ENCODE measurements around the gene YPEL2. TPM values are rescaled to one million over a fixed set of nuclear protein-coding genes. Genes with fewer than 3 reads are reported as not detected.

YPEL2 gene, protein sequence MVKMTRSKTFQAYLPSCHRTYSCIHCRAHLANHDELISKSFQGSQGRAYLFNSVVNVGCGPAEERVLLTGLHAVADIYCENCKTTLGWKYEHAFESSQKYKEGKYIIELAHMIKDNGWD
- polyA plus RNA-seq (2011; rRNA removed), result 8.2 and 9.6 TPM in 2 replicates
- 0.94 and 1.3 TPM in 2 replicates for polyA plus RNA-seq (2012; cell fraction: cytosol; rRNA removed)
- polyA plus RNA-seq (2012; cell fraction: nucleus; rRNA removed), result 1.3 and 1.4 TPM in 2 replicates
- 2.2 to 5.4 TPM (median 4.7 TPM) in 3 replicates for polyA plus RNA-seq (2017; fragmentation: RNase III; extraction: RNeasy Plus Mini Kit Qiagen cat#74134 plus additional on column Dnase treatment)
- polyA minus RNA-seq (2011; rRNA and poly(A)+ RNA removed), result 13.4 and 20.6 TPM in 2 replicates

DNA sequence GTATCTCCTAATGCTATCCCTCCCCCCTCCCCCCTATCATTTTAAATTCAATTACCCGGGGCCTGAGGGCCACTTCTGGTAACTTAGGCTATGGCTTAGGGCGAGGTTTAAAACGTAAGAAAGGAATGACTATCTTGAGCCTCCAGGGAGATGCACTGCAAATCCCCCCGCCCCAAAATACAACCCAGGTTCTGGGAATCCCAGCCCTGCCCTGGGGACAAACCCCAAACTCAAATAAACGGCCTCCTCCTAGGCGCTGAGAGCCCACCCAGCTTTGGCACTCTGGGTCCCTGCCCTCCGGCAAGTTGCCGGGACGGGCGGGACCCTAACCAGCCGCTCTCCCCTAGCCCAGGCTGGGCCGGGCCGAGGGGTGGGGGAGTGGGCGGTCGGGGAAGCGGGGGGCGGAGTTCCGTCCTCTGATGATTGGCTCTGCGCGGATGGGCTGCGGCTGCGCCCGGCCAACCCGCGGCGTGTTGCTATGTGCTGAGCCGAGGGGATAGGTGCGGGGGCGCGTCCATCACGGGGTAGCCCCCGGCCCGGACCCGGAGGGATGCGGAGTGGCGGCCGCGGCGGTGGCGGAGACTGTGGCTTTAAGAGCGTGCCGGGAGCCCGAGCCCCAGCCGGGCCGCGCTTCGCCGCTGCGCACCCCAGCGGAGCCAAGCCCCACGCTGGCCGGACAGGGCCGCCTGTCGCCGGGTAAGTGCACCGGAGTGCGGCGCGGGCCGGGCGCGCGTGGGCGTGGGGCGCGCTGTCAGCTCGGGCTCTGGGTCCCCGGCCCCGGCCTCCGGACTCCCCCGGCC, at the start of gene YPEL2:
YPEL2 (plus strand) TSS at position 527 of the 800 bp plus-strand sequence. CDS start 21,755 bp downstream, outside the sequence.
- FAIRE-seq, result no peak
- peak within 1 kb of the TSS; percentile 75 to 87 for H3K27ac ChIP-seq
- POLR2A ChIA-PET, result no interaction called here
- peak; percentile 95 to 98 for DNase-seq (ENCODE audit: low read depth in 1 of 2, low spot score in 1 of 2)
- TF ChIP-seq RAD21 (conservative IDR thresholded peaks at IDR 0.05 in 1 of 2, IDR thresholded peaks at IDR 0.05 in 1 of 2) (no peak), RFX5 (IDR thresholded peaks at IDR 0.05) (peak; percentile 93), JUN (IDR thresholded peaks at IDR 0.05) (0 out of 5 replicates have a peak, but pooled peaks of 1 of the 2 experiments have one; percentile 41), POLR2A (IDR thresholded peaks at IDR 0.05; ENCODE audit: low read length) (peak; percentile 45; the same call in 1 of the 2 replicates), MAZ (IDR thresholded peaks at IDR 0.05; ENCODE audit: borderline replicate concordance, low read depth, low read length) (0 out of 2 replicates have a peak, but pooled peaks have one; percentile 31), PHF8 (IDR thresholded peaks at IDR 0.05; ENCODE audit: borderline replicate concordance, low read depth) (peak; percentile 36; the same call in 1 of the 2 replicates), HOXB13 (CRISPR knock-in tag; IDR thresholded peaks at IDR 0.05; ENCODE audit: low read depth) (no peak), HOXB5 (CRISPR knock-in tag; IDR thresholded peaks at IDR 0.05) (no peak; the same call in 1 of the 2 replicates)
- TF ChIP-seq, protein P1, sequence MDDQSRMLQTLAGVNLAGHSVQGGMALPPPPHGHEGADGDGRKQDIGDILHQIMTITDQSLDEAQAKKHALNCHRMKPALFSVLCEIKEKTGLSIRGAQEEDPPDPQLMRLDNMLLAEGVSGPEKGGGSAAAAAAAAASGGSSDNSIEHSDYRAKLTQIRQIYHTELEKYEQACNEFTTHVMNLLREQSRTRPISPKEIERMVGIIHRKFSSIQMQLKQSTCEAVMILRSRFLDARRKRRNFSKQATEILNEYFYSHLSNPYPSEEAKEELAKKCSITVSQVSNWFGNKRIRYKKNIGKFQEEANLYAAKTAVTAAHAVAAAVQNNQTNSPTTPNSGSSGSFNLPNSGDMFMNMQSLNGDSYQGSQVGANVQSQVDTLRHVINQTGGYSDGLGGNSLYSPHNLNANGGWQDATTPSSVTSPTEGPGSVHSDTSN (IDR thresholded peaks at IDR 0.05), result peak; percentile 98
- TF ChIP-seq, protein P2, sequence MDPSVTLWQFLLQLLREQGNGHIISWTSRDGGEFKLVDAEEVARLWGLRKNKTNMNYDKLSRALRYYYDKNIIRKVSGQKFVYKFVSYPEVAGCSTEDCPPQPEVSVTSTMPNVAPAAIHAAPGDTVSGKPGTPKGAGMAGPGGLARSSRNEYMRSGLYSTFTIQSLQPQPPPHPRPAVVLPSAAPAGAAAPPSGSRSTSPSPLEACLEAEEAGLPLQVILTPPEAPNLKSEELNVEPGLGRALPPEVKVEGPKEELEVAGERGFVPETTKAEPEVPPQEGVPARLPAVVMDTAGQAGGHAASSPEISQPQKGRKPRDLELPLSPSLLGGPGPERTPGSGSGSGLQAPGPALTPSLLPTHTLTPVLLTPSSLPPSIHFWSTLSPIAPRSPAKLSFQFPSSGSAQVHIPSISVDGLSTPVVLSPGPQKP (IDR thresholded peaks at IDR 0.05; ENCODE audit: low read depth, low read length), result no peak
- CTCF ChIA-PET, result interaction anchor here (2.6 to 6.0 kb wide), 5 partner anchors 8 to 111 kb away, joined by 10 to 46 read pairs (median 20); no protein-coding TSS in a partner anchor
- peak; percentile 85 to 97 for ATAC-seq
- H3K4me1 ChIP-seq, result peaks cover 40% of the 10 kb centered on the region
- H3K4me2 ChIP-seq, result peak within 1 kb of the TSS; percentile 95
- WGBS (ENCODE audit: missing lambda C conversion rate), result 3% methylated on average over 8 of the region's 71 CpGs
- H3K4me3 ChIP-seq, result peak within 1 kb of the TSS; percentile 99
- no peaks in the 10 kb centered on the region for H3K9me3 ChIP-seq

DNA sequence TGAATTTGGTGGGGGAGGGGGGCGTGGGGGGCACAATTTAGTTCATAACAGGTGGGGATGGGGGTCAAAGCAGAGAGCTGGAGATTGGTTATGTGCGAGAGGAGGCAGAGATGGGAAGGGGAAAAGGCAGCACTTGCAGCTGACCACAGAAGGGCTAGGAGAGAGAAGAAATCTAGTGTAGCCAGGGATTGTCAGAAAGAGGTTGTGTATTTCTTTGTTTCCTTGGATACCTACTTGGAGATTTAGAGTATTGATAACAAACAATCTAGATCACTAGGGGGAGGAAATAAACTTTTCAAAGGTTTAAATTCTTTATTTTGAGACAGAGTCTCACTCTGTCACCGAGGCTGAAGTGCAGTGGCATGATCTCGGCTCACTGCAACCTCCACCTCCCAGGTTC, 47.1 kb upstream of the YPEL2 start:
- Histone ChIP-seq H3K4me3 (no peak overlapping the region), H3K9me3 (no peaks in the 10 kb centered on the region), H3K27ac (no peak overlapping the region), H3K4me2 (no peak overlapping the region), H3K4me1 (no peaks in the 10 kb centered on the region)
- ChIA-PET POLR2A (no interaction called here), CTCF (no interaction called here)
- DNase-seq (ENCODE audit: low read depth in 1 of 2, low spot score in 1 of 2) (no peak), FAIRE-seq (no peak), ATAC-seq (peak in 1 of 2 experiments; percentile 33; a peak in 1 of 6 replicates)
- TF ChIP-seq TP53 (CRISPR knock-in tag; IDR thresholded peaks at IDR 0.05), result no peak
- TF ChIP-seq, protein P3, sequence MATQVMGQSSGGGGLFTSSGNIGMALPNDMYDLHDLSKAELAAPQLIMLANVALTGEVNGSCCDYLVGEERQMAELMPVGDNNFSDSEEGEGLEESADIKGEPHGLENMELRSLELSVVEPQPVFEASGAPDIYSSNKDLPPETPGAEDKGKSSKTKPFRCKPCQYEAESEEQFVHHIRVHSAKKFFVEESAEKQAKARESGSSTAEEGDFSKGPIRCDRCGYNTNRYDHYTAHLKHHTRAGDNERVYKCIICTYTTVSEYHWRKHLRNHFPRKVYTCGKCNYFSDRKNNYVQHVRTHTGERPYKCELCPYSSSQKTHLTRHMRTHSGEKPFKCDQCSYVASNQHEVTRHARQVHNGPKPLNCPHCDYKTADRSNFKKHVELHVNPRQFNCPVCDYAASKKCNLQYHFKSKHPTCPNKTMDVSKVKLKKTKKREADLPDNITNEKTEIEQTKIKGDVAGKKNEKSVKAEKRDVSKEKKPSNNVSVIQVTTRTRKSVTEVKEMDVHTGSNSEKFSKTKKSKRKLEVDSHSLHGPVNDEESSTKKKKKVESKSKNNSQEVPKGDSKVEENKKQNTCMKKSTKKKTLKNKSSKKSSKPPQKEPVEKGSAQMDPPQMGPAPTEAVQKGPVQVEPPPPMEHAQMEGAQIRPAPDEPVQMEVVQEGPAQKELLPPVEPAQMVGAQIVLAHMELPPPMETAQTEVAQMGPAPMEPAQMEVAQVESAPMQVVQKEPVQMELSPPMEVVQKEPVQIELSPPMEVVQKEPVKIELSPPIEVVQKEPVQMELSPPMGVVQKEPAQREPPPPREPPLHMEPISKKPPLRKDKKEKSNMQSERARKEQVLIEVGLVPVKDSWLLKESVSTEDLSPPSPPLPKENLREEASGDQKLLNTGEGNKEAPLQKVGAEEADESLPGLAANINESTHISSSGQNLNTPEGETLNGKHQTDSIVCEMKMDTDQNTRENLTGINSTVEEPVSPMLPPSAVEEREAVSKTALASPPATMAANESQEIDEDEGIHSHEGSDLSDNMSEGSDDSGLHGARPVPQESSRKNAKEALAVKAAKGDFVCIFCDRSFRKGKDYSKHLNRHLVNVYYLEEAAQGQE (IDR thresholded peaks at IDR 0.05), result no peak
- TF ChIP-seq JUN (IDR thresholded peaks at IDR 0.05), result no peak
- TF ChIP-seq HOXB5 (CRISPR knock-in tag; IDR thresholded peaks at IDR 0.05), result no peak
- TF ChIP-seq, protein P2 (IDR thresholded peaks at IDR 0.05; ENCODE audit: low read depth, low read length), result no peak
- no peak for TF ChIP-seq PHF8 (IDR thresholded peaks at IDR 0.05; ENCODE audit: borderline replicate concordance, low read depth)
- no peak for TF ChIP-seq EHF (CRISPR knock-in tag; IDR thresholded peaks at IDR 0.05)
- no peak for TF ChIP-seq FOSL2 (IDR thresholded peaks at IDR 0.05)
- TF ChIP-seq FOSL2 (CRISPR knock-in tag; IDR thresholded peaks at IDR 0.05), result no peak
- no peak for TF ChIP-seq EHMT2 (IDR thresholded peaks at IDR 0.05; ENCODE audit: low read depth)
- TF ChIP-seq, protein P4, sequence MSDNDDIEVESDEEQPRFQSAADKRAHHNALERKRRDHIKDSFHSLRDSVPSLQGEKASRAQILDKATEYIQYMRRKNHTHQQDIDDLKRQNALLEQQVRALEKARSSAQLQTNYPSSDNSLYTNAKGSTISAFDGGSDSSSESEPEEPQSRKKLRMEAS (IDR thresholded peaks at IDR 0.05), result no peak
- no peak for TF ChIP-seq CBX2 (IDR thresholded peaks at IDR 0.05; ENCODE audit: borderline replicate concordance, low read depth)
- WGBS (ENCODE audit: missing lambda C conversion rate), result 67% methylated on average over 4 of the region's 4 CpGs

Measured in A549 (cell line).